ENCODE measurements around the gene PTPRE. TPM values are rescaled to one million over a fixed set of nuclear protein-coding genes. Genes with fewer than 3 reads are reported as not detected.

The PTPRE gene
- total RNA-seq, 2 donors from 2014 or later, result 45.3 to 54.8 TPM

- Mint-ChIP-seq H3K4me1 (peaks cover 9% of the 10 kb centered on the region), H3K36me3 (ENCODE audit: low read depth) (peaks cover 4% of the 10 kb centered on the region), H3K27me3 (no peaks in the 10 kb centered on the region), H3K4me3 (no peak overlapping the region), H3K27ac (no peak overlapping the region)
- DNase-seq (peak in 2 of 3 donors; percentile 30 to 37), ATAC-seq (peak; percentile 75)
- no peaks in the 10 kb centered on the region for H3K9me3 ChIP-seq (ENCODE audit: control insufficient read depth, low read length, poor library complexity, severe bottlenecking)
Measured at GRCh38 chr10:128078136-128078969, 171.4 kb downstream of the PTPRE start.

DNA sequence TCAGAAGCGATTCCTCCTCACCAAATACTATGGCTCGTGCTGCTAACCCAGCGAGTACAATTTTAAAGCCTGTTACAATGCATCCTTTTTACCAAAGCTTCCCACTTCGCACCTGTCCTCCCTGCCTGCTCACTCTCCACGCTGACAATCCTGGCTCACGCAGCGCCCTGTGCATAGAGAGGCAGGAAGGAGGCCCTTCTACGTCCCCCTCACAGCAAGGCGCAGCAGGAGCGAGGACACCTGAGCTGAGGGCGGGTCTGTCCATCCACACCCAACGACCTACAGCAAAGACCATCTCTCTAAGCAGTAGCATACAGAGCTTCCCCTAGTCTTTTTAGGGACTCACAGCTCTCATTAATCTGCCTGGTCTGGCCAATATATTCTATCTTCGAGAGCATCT, 173.3 kb downstream of the PTPRE start:
- H3K36me3 Mint-ChIP-seq (ENCODE audit: low read depth), result peaks cover 2% of the 10 kb centered on the region
- no peak for ATAC-seq
- no peak for DNase-seq
- H3K4me3 Mint-ChIP-seq, result no peak overlapping the region
- no peaks in the 10 kb centered on the region for H3K27me3 Mint-ChIP-seq
- H3K27ac Mint-ChIP-seq, result peak overlapping the region; percentile 65
- H3K9me3 ChIP-seq (ENCODE audit: control insufficient read depth, low read length, poor library complexity, severe bottlenecking), result no peaks in the 10 kb centered on the region
- peaks cover 1% of the 10 kb centered on the region for H3K4me1 Mint-ChIP-seq

DNA sequence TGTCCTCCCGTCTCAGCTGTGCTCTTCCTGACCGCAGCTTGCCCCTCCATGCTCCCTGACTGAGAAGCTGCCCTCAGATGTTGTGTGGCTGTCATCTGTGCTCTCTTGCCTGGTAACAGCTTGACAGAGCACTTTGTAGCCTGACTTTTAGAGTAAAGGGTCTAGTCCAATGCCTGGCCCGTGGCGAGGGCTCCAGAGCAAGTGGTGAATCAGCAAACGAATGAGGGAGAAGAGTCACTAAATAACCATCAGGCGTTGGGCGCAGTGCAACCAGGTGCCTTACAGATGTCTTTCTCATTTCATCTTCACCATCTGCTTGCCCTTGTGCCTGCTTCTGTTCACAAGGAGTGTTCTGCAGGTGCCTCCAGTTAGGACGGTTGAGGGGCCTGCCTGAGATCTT, 173.7 kb downstream of the PTPRE start:
- peak overlapping the region; percentile 65 for H3K27ac Mint-ChIP-seq
- no peaks in the 10 kb centered on the region for H3K27me3 Mint-ChIP-seq
- ATAC-seq (no peak), DNase-seq (no peak)
- no peaks in the 10 kb centered on the region for H3K9me3 ChIP-seq (ENCODE audit: control insufficient read depth, low read length, poor library complexity, severe bottlenecking)
- peaks cover 2% of the 10 kb centered on the region for H3K36me3 Mint-ChIP-seq (ENCODE audit: low read depth)
- H3K4me3 Mint-ChIP-seq, result no peak overlapping the region
- H3K4me1 Mint-ChIP-seq, result no peaks in the 10 kb centered on the region

DNA sequence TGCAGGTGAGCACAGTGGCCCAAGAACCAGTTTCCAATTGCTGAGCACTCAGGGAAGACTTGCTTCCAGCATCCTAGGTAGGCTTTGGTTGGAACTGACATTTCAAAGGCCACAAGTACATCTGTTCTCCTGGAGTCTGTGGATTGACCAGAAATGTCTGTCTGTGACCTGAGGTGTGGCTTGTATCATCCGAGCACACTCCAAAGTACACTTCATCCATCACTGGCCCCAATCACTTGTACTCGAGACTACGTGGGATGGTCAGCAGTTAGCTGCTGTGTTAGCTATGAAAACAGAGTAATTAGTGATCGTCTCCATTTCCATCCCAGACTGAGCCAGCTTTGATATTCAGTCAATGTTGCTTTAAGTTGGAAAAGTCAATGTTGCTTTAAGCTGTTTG, 174.3 kb downstream of the PTPRE start:
- no peak for ATAC-seq
- Mint-ChIP-seq H3K36me3 (ENCODE audit: low read depth) (peaks cover 2% of the 10 kb centered on the region), H3K27me3 (no peaks in the 10 kb centered on the region), H3K4me3 (no peak overlapping the region), H3K27ac (no peak overlapping the region), H3K4me1 (no peaks in the 10 kb centered on the region)
- H3K9me3 ChIP-seq (ENCODE audit: control insufficient read depth, low read length, poor library complexity, severe bottlenecking), result no peaks in the 10 kb centered on the region
- DNase-seq, result no peak

GRCh38 chr10:128081720-128082119, 174.8 kb downstream of the PTPRE start:
- H3K9me3 ChIP-seq (ENCODE audit: control insufficient read depth, low read length, poor library complexity, severe bottlenecking), result no peaks in the 10 kb centered on the region
- Mint-ChIP-seq H3K27me3 (no peaks in the 10 kb centered on the region), H3K36me3 (ENCODE audit: low read depth) (peaks cover 2% of the 10 kb centered on the region), H3K27ac (no peak overlapping the region), H3K4me1 (no peaks in the 10 kb centered on the region), H3K4me3 (no peak overlapping the region)
- no peak for ATAC-seq
- DNase-seq, result no peak

DNA sequence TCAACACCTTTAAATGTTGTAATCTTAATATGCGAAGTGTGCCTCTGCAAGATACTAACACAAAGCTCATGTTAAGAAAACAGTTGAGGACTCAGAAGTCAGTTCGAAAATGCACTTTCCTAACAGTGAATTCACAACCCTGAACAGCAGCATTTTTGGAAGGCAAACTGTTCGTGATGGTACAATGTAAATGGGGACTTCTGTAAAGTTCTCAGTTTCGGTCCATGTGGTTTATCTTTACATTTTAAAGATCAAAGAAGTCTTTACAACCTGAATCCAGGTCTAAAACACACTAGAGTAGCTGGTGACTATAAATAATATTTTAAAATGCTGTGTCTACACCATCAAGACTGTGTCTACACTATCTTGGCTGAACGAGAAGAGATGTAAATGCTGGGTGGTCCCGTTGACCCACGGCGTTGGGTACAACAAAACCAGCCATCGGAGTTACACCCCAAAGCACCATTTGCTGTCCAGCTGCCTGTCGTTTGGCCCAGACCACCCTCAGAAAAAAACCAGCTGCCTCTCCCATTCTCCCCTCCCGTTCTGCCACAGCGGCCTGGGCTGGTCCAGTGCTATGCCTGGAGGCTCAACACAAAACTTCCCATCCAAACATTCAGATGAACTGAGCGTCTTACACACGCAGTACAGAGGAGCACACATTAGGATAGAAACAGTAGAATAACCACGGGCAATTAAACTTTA, 176.4 kb downstream of the PTPRE start:
- DNase-seq (no peak), ATAC-seq (no peak)
- Mint-ChIP-seq H3K36me3 (ENCODE audit: low read depth) (peaks cover 2% of the 10 kb centered on the region), H3K27ac (no peak overlapping the region), H3K4me3 (peak overlapping the region; percentile 21), H3K4me1 (peaks cover 2% of the 10 kb centered on the region), H3K27me3 (no peaks in the 10 kb centered on the region)
- H3K9me3 ChIP-seq (ENCODE audit: control insufficient read depth, low read length, poor library complexity, severe bottlenecking), result no peaks in the 10 kb centered on the region

- no peak overlapping the region for H3K4me3 Mint-ChIP-seq
- H3K27ac Mint-ChIP-seq, result no peak overlapping the region
Measured at GRCh38 chr10:128084364-128084763, 177.5 kb downstream of the PTPRE start.

GRCh38 chr10:128084991-128085390, 178.1 kb downstream of the PTPRE start:
- Mint-ChIP-seq H3K36me3 (ENCODE audit: low read depth) (peaks cover 2% of the 10 kb centered on the region), H3K4me3 (no peak overlapping the region), H3K27me3 (no peaks in the 10 kb centered on the region), H3K27ac (no peak overlapping the region), H3K4me1 (peaks cover 2% of the 10 kb centered on the region)
- no peak for ATAC-seq
- no peak for DNase-seq
- H3K9me3 ChIP-seq (ENCODE audit: control insufficient read depth, low read length, poor library complexity, severe bottlenecking), result no peaks in the 10 kb centered on the region

More at GRCh38 chr10:128084364-128084763, 177.5 kb downstream of the PTPRE start:
- Mint-ChIP-seq H3K4me1 (peaks cover 2% of the 10 kb centered on the region), H3K27me3 (no peaks in the 10 kb centered on the region), H3K36me3 (ENCODE audit: low read depth) (peaks cover 2% of the 10 kb centered on the region)
- no peak for DNase-seq
- no peak for ATAC-seq
- H3K9me3 ChIP-seq (ENCODE audit: control insufficient read depth, low read length, poor library complexity, severe bottlenecking), result no peaks in the 10 kb centered on the region

- no peaks in the 10 kb centered on the region for H3K9me3 ChIP-seq (ENCODE audit: control insufficient read depth, low read length, poor library complexity, severe bottlenecking)
- ATAC-seq (no peak), DNase-seq (no peak)
- no peaks in the 10 kb centered on the region for H3K36me3 Mint-ChIP-seq (ENCODE audit: low read depth)
- peak overlapping the region; percentile 14 for H3K27ac Mint-ChIP-seq
- H3K27me3 Mint-ChIP-seq, result no peaks in the 10 kb centered on the region
- H3K4me3 Mint-ChIP-seq, result no peak overlapping the region
- peaks cover 2% of the 10 kb centered on the region for H3K4me1 Mint-ChIP-seq
Measured at GRCh38 chr10:128086003-128086863, 179.3 kb downstream of the PTPRE start.

DNA sequence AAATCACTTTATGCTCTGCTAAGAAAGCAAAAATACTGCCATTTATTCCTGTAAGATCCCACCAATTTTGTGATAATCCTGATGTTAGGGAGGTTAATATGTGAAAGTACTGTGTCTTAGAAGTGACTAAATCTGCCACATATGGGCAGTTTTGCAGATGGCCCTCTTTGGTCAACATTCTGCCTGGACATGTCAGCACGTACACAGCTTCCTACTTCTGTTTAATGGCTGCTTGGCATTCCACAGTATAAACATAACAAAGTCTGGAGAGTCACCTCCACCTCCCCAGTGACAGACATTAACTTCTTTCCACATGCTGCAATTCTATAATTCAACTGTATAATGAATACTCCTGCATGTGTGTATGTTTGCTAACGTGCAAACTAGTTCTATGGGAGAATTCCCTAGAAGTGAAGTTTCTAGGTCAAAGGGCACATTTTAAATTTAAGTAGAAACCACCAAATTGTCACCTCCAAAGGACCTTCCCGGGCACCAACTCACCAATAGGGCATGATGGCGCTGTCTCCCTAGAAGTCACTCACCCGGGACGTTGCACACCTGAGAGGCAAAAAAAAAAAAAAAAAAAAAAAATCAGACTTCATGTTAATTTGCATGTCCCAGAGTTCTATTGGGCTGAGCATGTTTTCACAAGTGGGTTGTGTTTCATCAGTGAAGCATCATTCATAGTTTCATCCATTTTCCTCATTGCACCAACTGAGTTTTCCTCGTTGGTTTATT, 180.4 kb downstream of the PTPRE start:
- H3K4me3 Mint-ChIP-seq, result no peak overlapping the region
- no peak overlapping the region for H3K27ac Mint-ChIP-seq
- DNase-seq (no peak), ATAC-seq (peak; percentile 33)
- H3K4me1 Mint-ChIP-seq, result peaks cover 2% of the 10 kb centered on the region
- no peaks in the 10 kb centered on the region for H3K9me3 ChIP-seq (ENCODE audit: control insufficient read depth, low read length, poor library complexity, severe bottlenecking)
- no peaks in the 10 kb centered on the region for H3K27me3 Mint-ChIP-seq
- H3K36me3 Mint-ChIP-seq (ENCODE audit: low read depth), result no peaks in the 10 kb centered on the region

DNA sequence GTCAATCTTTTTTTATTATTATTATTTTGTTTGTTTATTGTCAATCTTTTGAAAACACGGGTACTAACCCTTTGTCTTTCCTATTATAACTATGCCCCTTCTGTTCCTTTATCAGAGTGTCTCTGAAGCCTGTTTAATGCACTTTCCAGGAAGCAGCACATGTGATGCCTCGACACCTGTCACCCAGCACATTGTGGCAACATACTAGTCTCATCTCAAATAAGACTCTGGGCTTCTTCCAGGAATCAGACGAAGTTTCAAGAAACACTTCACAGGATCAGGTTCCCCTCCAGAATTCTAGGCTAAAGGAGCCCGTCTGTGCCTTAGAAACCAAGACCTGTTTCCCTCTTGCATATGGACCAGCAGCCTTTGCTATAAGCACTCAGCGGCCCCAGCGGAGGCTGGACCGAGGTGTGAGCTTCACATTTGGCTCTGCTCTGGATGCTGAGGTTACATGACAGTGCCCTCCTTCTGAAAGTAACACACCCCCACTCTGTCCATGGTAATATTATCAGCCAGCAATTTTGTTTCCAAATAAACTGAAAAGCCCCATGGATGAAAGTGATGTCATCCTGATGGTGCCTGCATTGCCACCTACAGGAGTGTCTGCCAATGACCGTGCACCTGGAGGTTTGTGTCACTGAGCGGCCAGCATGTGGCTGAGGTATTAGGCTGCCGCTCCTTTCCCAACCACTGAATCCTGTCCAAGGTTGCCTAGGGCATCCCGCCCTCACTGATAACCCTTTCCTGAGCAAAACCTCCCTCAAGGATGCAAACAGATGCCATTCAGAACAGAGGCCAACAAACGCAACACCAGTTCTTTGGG, 181.2 kb downstream of the PTPRE start:
- no peaks in the 10 kb centered on the region for H3K9me3 ChIP-seq (ENCODE audit: control insufficient read depth, low read length, poor library complexity, severe bottlenecking)
- Mint-ChIP-seq H3K4me1 (peaks cover 2% of the 10 kb centered on the region), H3K27me3 (no peaks in the 10 kb centered on the region), H3K4me3 (no peak overlapping the region), H3K27ac (no peak overlapping the region), H3K36me3 (ENCODE audit: low read depth) (no peaks in the 10 kb centered on the region)
- ATAC-seq, result no peak
- DNase-seq, result no peak

- Mint-ChIP-seq H3K4me1 (peaks cover 17% of the 10 kb centered on the region), H3K27ac (no peak overlapping the region), H3K36me3 (ENCODE audit: low read depth) (no peaks in the 10 kb centered on the region), H3K27me3 (no peaks in the 10 kb centered on the region), H3K4me3 (no peak overlapping the region)
- ATAC-seq, result no peak
- no peaks in the 10 kb centered on the region for H3K9me3 ChIP-seq (ENCODE audit: control insufficient read depth, low read length, poor library complexity, severe bottlenecking)
- no peak for DNase-seq
Measured at GRCh38 chr10:128091636-128092210, 184.8 kb downstream of the PTPRE start.
